ENCODE results near the gene PRDX6. TPM values are rescaled to one million over a fixed set of nuclear protein-coding genes. Genes with fewer than 3 reads are reported as not detected.

The PRDX6 gene
- polyA plus RNA-seq, 2 of the 4 experiments (the other 2 are of a cell fraction): 246 TPM

- TF ChIP-seq CTCF (IDR thresholded peaks at IDR 0.05) (no peak), E2F6 (IDR thresholded peaks at IDR 0.05; ENCODE audit: borderline replicate concordance, low read depth) (no peak), EP300 (IDR thresholded peaks at IDR 0.05) (no peak), RNF2 (IDR thresholded peaks at IDR 0.05; ENCODE audit: borderline replicate concordance, low read depth) (no peak), REST (IDR thresholded peaks at IDR 0.05) (no peak), HMGXB4 (CRISPR knock-in tag; IDR thresholded peaks at IDR 0.05; ENCODE audit: borderline replicate concordance) (no peak), BCL3 (IDR thresholded peaks at IDR 0.05) (no peak), POLR2AphosphoS2 (conservative IDR thresholded peaks at IDR 0.05; ENCODE audit: low read length) (no peak), ZC3H11A (IDR thresholded peaks at IDR 0.05) (no peak), FOXS1 (CRISPR knock-in tag; IDR thresholded peaks at IDR 0.05) (no peak), TFCP2L1 (CRISPR knock-in tag; IDR thresholded peaks at IDR 0.05) (no peak), JUNB (IDR thresholded peaks at IDR 0.05) (no peak), GATA3 (IDR thresholded peaks at IDR 0.05; ENCODE audit: borderline replicate concordance) (no peak), CHD4 (IDR thresholded peaks at IDR 0.05; ENCODE audit: borderline replicate concordance) (no peak), NPAS2 (CRISPR knock-in tag; IDR thresholded peaks at IDR 0.05; ENCODE audit: borderline replicate concordance) (no peak), CBX8 (IDR thresholded peaks at IDR 0.05) (no peak)
- ChIA-PET CTCF (interaction anchor here (1.4 to 1.5 kb wide), 2 partner anchors 9 kb away, joined by 3 to 4 read pairs; no protein-coding TSS in a partner anchor), POLR2A (no interaction called here)
- no peak for DNase-seq (ENCODE audit: low read depth in 1 of 2, low spot score in 1 of 2)
- no peak for FAIRE-seq
- no peaks in the 10 kb centered on the region for H3K4me1 ChIP-seq
- no peak for ATAC-seq
- no peak overlapping the region for H3K4me3 ChIP-seq
- no peak overlapping the region for H3K4me2 ChIP-seq
- 91% methylated on average over 2 of the region's 2 CpGs for WGBS (ENCODE audit: missing lambda C conversion rate)
- H3K27ac ChIP-seq: no peak overlapping the region
- no peaks in the 10 kb centered on the region for H3K9me3 ChIP-seq
Measured at GRCh38 chr1:173488001-173488400, 10.9 kb downstream of the PRDX6 start.

GRCh38 chr1:173489149-173489600 lies 12.0 kb downstream of the PRDX6 start:
- H3K4me2 ChIP-seq: no peak overlapping the region
- ChIA-PET CTCF (no interaction called here), POLR2A (no interaction called here)
- ATAC-seq (peak; percentile 56 to 59; a peak in 3 of 6 replicates), DNase-seq (ENCODE audit: low read depth in 1 of 2, low spot score in 1 of 2) (peak in 1 of 2 experiments; percentile 44), FAIRE-seq (no peak)
- H3K9me3 ChIP-seq: no peaks in the 10 kb centered on the region
- no peak overlapping the region for H3K27ac ChIP-seq
- 89% methylated on average over 5 of the region's 5 CpGs for WGBS (ENCODE audit: missing lambda C conversion rate)
- TF ChIP-seq RAD21 (conservative IDR thresholded peaks at IDR 0.05 in 1 of 2, IDR thresholded peaks at IDR 0.05 in 1 of 2): 0 out of 5 replicates have a peak, but pooled peaks of 1 of the 2 experiments have one; percentile 17
- no peak for TF ChIP-seq CTCF (IDR thresholded peaks at IDR 0.05)
- no peak for TF ChIP-seq ZSCAN20 (CRISPR knock-in tag; IDR thresholded peaks at IDR 0.05)
- H3K4me3 ChIP-seq: no peak overlapping the region
- H3K4me1 ChIP-seq: no peaks in the 10 kb centered on the region
